ENCODE results near the gene CXorf65.
A peak's percentile ranks its signal among the peaks of the same experiment; 100 is the strongest.

The CXorf65 gene

DNA sequence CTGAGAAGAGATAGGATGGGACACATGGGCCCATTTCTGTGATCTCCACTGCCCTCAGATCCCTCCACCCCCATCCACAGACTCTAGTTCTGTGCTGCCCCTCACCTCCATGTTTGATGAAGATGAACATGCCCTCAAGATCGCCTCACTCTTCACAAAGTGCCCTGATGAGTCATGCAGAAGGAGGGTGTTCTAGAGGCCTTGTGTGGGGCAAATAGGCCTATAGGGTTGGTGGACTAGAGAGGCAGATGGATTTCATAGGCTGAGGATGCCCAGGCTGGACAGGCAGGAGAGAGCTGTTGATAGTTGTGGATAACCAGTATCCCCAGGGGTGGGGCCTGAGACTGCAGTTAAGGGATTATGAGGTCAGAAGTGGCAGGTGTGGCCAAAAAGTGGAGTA lies at the start of gene CXorf65:
Gene CXorf65 (minus strand): TSS at position 314 of the 400 bp plus-strand sequence. CDS start 184 bp downstream, at position 130.
- H2AFZ ChIP-seq (ENCODE audit: low read depth, low read length) = no peak within 1 kb of the TSS
- H3K36me3 ChIP-seq (ENCODE audit: insufficient read depth, low read length) = no peaks in the 10 kb centered on the region
- H3K4me1 ChIP-seq (ENCODE audit: insufficient read depth, low read length) = peaks cover 16% of the 10 kb centered on the region
- no peaks in the 10 kb centered on the region for H3K9me3 ChIP-seq (ENCODE audit: low read length)
- no peaks in the 10 kb centered on the region for H3K27me3 ChIP-seq (ENCODE audit: insufficient read depth, low read length)
- no peak within 1 kb of the TSS for H3K4me3 ChIP-seq (ENCODE audit: low read length)

DNA sequence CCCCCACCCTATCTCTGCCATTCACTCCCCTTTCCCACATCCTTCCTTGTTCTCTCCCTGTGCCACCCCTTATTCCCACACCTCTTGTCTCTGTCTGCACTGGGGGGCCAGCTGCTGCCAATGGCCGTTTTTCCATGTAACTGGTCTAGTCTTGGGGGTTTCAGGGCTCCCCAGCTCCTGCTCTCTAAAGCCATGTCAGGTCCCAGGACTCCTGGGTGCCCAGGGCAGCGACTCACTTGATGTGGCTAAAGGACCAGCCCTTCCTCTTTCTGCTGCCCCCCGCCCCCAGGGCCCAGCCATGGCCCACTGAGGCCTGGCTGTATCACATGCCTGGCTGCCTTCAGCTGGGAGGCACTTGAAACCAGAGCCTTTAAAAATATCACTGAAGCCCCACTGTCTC lies 48.1 kb upstream of the CXorf65 start:
- Histone ChIP-seq H2AFZ (ENCODE audit: low read depth, low read length) (no peak overlapping the region), H3K9me3 (ENCODE audit: low read length) (no peaks in the 10 kb centered on the region), H3K4me1 (ENCODE audit: insufficient read depth, low read length) (no peaks in the 10 kb centered on the region), H3K4me3 (ENCODE audit: low read length) (no peak overlapping the region), H3K27me3 (ENCODE audit: insufficient read depth, low read length) (no peaks in the 10 kb centered on the region), H3K36me3 (ENCODE audit: insufficient read depth, low read length) (no peaks in the 10 kb centered on the region)

DNA sequence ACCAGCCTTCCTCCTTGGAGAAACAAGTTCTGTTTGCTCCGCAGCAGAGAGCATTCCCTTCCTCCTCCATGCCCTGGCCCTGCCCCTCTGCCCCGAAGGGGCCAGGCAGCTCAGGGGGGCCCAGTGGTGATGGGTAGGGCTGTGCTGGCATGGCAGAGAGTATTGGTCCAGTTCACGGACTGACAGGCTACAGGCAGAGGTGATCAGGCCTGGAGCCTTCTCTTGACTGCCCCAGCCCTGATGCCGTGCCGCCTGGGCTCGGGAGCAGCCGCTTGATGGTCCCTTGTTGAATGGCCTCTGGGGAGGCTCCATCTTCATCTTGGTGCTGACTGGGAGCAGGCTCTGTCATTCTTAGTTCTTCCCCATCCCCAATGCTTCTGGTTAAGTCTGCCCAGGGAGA lies 47.7 kb upstream of the CXorf65 start:
- Histone ChIP-seq H3K36me3 (ENCODE audit: insufficient read depth, low read length) (no peaks in the 10 kb centered on the region), H3K4me1 (ENCODE audit: insufficient read depth, low read length) (no peaks in the 10 kb centered on the region), H2AFZ (ENCODE audit: low read depth, low read length) (no peak overlapping the region), H3K9me3 (ENCODE audit: low read length) (no peaks in the 10 kb centered on the region), H3K27me3 (ENCODE audit: insufficient read depth, low read length) (no peaks in the 10 kb centered on the region), H3K4me3 (ENCODE audit: low read length) (no peak overlapping the region)

DNA sequence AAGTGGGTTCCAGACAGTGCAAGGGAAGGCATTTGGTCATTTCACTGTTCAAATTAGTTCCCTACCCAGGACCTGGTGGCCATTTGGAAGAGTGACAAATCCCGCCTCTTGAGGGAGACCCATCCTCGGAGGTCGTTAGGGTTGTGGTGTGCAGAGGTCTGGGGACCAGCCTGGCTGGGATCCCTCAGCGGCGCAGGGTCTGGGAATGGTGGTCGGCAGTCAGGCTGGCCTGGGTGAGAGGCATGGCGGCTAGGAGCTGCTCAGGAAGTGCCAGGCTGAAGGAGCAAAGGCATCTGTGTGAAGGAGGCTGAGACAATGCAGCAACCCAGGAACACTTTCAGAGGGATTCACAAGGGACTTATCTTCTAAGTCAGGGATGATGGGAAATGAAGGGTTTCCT lies 44.8 kb upstream of the CXorf65 start:
- no peak overlapping the region for H2AFZ ChIP-seq (ENCODE audit: low read depth, low read length)
- H3K4me1 ChIP-seq (ENCODE audit: insufficient read depth, low read length) = peaks cover 9% of the 10 kb centered on the region
- H3K27me3 ChIP-seq (ENCODE audit: insufficient read depth, low read length) = no peaks in the 10 kb centered on the region
- H3K36me3 ChIP-seq (ENCODE audit: insufficient read depth, low read length) = no peaks in the 10 kb centered on the region
- no peaks in the 10 kb centered on the region for H3K9me3 ChIP-seq (ENCODE audit: low read length)
- no peak overlapping the region for H3K4me3 ChIP-seq (ENCODE audit: low read length)

DNA sequence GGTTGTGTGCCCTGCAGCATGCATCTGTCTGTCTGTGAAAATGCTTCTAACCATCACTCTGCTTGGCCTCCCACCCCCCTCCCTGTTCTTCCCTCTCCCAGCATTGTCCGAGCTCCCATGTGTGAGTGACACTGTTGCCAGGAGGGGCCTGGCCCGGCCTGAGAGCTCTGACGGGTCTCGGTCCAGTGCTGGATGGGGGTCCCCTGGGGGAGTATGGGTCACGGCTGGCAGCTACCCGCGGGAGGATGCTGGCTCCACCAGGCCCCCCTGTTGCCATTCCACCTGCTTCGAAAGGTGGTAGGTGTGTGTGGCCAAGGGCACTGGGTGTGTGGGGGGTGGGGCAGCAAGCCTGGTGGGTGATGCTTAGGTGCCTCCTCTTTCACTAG lies 41.7 kb upstream of the CXorf65 start:
- no peaks in the 10 kb centered on the region for H3K27me3 ChIP-seq (ENCODE audit: insufficient read depth, low read length)
- no peaks in the 10 kb centered on the region for H3K36me3 ChIP-seq (ENCODE audit: insufficient read depth, low read length)
- H3K4me3 ChIP-seq (ENCODE audit: low read length) = no peak overlapping the region
- peaks cover 19% of the 10 kb centered on the region for H3K4me1 ChIP-seq (ENCODE audit: insufficient read depth, low read length)
- H2AFZ ChIP-seq (ENCODE audit: low read depth, low read length) = no peak overlapping the region
- H3K9me3 ChIP-seq (ENCODE audit: low read length) = no peaks in the 10 kb centered on the region

DNA sequence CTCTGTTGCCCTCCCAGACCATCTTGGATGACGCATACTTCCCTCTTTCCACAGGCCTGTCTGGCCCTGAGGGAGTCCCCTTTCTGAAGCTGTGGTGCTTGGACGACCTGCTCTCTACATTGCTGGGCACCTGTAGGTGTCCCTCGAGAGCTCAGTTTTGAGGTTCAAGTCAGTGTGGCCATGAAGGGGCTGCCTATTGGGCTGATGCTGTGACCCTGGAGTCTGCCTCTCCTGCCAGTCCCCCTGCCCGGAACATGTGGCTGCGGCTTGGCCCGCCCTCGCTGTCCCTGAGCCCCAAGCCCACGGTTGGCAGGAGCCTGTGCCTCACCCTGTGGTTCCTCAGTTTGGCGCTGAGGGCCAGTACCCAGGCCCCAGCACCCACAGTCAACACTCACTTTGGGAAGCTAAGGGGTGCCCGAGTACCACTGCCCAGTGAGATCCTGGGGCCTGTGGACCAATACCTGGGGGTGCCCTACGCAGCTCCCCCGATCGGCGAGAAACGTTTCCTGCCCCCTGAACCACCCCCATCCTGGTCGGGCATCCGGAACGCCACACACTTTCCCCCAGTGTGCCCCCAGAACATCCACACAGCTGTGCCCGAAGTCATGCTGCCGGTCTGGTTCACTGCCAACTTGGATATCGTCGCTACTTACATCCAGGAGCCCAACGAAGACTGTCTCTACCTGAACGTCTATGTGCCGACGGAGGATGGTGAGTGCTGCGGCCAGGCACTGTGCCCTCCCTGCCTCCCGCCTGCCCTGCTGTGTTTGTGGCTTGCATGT lies 41.1 kb upstream of the CXorf65 start:
- no peak overlapping the region for H3K4me3 ChIP-seq (ENCODE audit: low read length)
- peaks cover 19% of the 10 kb centered on the region for H3K4me1 ChIP-seq (ENCODE audit: insufficient read depth, low read length)
- no peaks in the 10 kb centered on the region for H3K27me3 ChIP-seq (ENCODE audit: insufficient read depth, low read length)
- no peaks in the 10 kb centered on the region for H3K36me3 ChIP-seq (ENCODE audit: insufficient read depth, low read length)
- no peak overlapping the region for H2AFZ ChIP-seq (ENCODE audit: low read depth, low read length)
- H3K9me3 ChIP-seq (ENCODE audit: low read length) = no peaks in the 10 kb centered on the region

DNA sequence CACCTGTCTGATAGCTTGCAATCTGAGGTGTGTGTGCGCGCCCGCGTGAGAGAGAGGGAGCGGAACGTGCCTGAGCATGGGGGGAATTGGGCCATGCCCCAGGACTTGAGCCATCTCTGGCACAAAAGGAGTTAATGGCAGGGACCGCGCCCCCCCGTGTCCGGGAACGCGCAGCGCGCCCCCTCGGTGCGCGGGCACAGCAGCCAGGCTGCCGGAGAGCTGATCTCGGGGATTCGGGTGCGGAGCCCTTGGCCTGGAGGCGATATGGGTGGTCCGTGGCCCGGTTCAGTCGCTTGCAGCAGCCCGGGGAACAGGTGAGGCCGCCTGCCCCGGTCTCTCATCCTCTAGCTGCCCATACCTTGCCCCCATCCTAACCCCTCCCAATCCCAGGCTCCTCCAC lies 38.1 kb upstream of the CXorf65 start, which contains the start of gene NLGN3:
Gene NLGN3 (plus strand): TSS at position 191 of the 400 bp plus-strand sequence. CDS start 2,909 bp downstream, outside the sequence.
- Histone ChIP-seq H3K9me3 (ENCODE audit: low read length) (no peaks in the 10 kb centered on the region), H3K27me3 (ENCODE audit: insufficient read depth, low read length) (no peaks in the 10 kb centered on the region), H3K4me1 (ENCODE audit: insufficient read depth, low read length) (peaks cover 19% of the 10 kb centered on the region), H3K36me3 (ENCODE audit: insufficient read depth, low read length) (peaks cover 3% of the 10 kb centered on the region), H2AFZ (ENCODE audit: low read depth, low read length) (no peak within 1 kb of the TSS), H3K4me3 (ENCODE audit: low read length) (peak within 1 kb of the TSS; percentile 53)

DNA sequence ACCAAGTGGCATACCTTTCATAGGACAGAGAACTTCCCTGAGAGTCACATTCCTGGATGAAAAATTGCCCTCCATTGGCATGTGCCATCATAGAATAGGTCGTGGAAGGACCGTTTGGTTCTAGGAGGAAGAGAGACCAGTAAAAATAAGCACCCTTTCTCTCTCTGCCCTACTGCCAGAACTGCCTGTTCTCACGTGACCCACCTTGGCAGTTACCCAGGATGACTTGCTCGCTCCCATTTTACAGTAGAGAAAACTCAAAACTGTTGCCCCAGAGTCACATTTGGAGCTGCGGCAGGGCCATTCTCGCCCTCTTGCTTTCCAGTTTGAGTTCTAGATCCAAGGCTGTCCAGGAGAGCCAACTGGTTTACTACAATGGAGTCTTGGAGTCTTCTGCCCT lies 37.0 kb upstream of the CXorf65 start:
- H3K4me3 ChIP-seq (ENCODE audit: low read length) = no peak overlapping the region
- H3K27me3 ChIP-seq (ENCODE audit: insufficient read depth, low read length) = no peaks in the 10 kb centered on the region
- H3K4me1 ChIP-seq (ENCODE audit: insufficient read depth, low read length) = peaks cover 19% of the 10 kb centered on the region
- peaks cover 11% of the 10 kb centered on the region for H3K36me3 ChIP-seq (ENCODE audit: insufficient read depth, low read length)
- no peak overlapping the region for H2AFZ ChIP-seq (ENCODE audit: low read depth, low read length)
- no peaks in the 10 kb centered on the region for H3K9me3 ChIP-seq (ENCODE audit: low read length)

DNA sequence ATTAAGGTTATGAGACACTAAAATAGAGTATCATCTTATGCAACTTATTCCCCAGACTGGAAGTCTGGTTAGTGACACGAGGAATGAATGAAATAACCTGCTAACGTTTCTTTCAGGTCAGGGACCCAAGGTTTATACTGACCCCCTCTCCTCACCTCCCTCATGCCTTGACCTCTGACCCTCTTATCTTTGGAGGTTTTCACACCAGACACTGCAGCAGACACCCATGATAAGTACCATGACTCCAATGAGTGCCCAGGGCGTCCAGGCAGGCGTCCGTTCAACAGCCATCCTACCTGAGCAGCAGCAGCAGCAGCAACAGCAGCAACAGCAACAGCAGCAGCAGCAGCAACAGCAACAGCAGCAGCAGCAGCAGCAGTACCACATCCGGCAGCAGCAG lies 33.9 kb upstream of the CXorf65 start:
- Histone ChIP-seq H3K9me3 (ENCODE audit: low read length) (no peaks in the 10 kb centered on the region), H2AFZ (ENCODE audit: low read depth, low read length) (no peak overlapping the region), H3K36me3 (ENCODE audit: insufficient read depth, low read length) (peaks cover 35% of the 10 kb centered on the region), H3K27me3 (ENCODE audit: insufficient read depth, low read length) (no peaks in the 10 kb centered on the region), H3K4me1 (ENCODE audit: insufficient read depth, low read length) (peaks cover 7% of the 10 kb centered on the region), H3K4me3 (ENCODE audit: low read length) (no peak overlapping the region)

DNA sequence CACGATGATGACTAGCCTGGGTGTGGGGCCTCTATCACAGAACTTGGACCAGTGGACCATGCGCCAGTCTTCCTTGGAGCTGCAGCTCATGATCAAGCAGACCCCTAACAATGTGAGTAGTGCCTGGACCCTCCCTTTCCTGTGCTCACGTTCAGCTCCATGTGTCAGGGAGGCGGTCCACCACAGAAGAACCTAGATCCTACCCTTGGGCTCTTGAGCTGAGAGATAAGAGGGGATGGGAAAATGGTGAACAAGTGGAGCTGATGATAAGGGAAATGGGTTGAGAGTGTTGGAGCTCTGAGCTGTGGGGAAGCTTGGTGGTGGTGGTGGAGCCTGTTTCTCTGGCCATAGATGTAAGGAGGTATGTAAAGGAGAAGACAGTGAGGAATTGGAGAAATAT lies 25.0 kb upstream of the CXorf65 start:
- peaks cover 54% of the 10 kb centered on the region for H3K36me3 ChIP-seq (ENCODE audit: insufficient read depth, low read length)
- H3K9me3 ChIP-seq (ENCODE audit: low read length) = no peaks in the 10 kb centered on the region
- no peak overlapping the region for H2AFZ ChIP-seq (ENCODE audit: low read depth, low read length)

DNA sequence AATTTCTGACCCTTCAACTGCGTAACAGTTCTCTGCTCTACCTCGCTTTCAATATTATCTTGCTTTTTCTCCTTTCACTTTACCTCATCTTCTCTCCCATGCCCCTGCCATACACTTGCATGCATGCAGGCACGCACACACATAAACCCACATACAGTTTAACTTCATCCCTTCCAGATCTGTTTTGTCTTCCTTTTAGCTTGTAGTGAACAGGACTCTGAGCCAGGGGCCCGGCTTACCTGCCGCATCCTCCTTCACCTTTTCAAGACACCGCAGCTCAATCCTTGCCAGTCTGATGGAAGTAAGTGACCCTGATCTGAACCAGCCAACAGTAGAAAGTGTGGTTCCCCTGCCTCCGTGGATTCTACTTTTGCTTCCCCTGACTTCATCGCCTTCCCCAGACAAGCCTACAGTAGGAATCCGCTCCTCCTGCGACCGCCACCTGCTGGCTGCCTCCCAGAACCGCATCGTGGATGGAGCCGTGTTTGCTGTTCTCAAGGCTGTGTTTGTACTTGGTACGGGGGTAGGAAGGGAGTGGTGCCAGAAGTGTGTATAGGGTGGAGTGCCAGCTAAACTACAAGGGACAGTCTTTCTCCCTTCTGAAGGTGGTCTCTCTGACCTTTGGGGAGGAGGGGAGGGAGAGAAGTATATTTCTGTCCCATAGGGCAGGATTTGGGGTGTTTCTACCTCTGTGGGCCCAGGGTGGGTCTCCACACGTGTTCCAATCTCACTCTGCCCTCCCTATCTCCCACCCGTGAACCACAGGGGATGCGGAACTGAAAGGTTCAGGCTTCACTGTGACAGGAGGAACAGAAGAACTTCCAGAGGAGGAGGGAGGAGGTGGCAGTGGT lies 22.6 kb upstream of the CXorf65 start:
- Histone ChIP-seq H3K4me3 (ENCODE audit: low read length) (no peak overlapping the region), H3K27me3 (ENCODE audit: insufficient read depth, low read length) (no peaks in the 10 kb centered on the region), H3K36me3 (ENCODE audit: insufficient read depth, low read length) (peaks cover 53% of the 10 kb centered on the region)

More for the DNA sequence above, 25.0 kb upstream of the CXorf65 start:
- Histone ChIP-seq H3K27me3 (ENCODE audit: insufficient read depth, low read length) (no peaks in the 10 kb centered on the region), H3K4me1 (ENCODE audit: insufficient read depth, low read length) (peaks cover 7% of the 10 kb centered on the region), H3K4me3 (ENCODE audit: low read length) (no peak overlapping the region)

DNA sequence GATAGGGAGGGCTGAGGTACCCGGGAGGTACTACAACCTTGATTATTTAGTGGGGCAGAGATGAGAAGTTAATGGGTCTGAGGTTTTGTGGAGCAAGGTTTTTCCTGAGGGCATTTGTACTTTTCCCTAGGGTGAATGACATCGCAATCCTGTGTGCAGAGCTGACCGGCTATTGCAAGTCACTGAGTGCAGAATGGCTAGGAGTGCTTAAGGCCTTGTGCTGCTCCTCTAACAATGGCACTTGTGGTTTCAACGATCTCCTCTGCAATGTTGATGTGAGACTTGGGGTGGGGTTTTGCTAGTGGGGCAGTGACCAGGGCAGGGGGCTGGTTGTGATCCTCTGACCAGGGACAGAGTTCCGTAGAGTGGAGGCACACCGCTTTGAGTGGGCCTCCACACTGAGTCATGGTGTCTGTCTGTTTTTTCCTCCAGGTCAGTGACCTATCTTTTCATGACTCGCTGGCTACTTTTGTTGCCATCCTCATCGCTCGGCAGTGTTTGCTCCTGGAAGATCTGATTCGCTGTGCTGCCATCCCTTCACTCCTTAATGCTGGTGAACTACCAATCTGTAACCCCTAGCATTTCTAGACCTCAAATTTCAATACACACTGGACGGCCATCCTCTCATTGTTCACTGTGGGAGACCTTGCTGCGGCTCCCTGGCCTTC lies 21.8 kb upstream of the CXorf65 start:
- Histone ChIP-seq H3K27me3 (ENCODE audit: insufficient read depth, low read length) (no peaks in the 10 kb centered on the region), H3K36me3 (ENCODE audit: insufficient read depth, low read length) (peaks cover 55% of the 10 kb centered on the region), H2AFZ (ENCODE audit: low read depth, low read length) (no peak overlapping the region), H3K9me3 (ENCODE audit: low read length) (no peaks in the 10 kb centered on the region), H3K4me3 (ENCODE audit: low read length) (no peak overlapping the region), H3K4me1 (ENCODE audit: insufficient read depth, low read length) (peaks cover 7% of the 10 kb centered on the region)

More for the DNA sequence above, 22.6 kb upstream of the CXorf65 start:
- no peaks in the 10 kb centered on the region for H3K9me3 ChIP-seq (ENCODE audit: low read length)
- H2AFZ ChIP-seq (ENCODE audit: low read depth, low read length) = no peak overlapping the region
- H3K4me1 ChIP-seq (ENCODE audit: insufficient read depth, low read length) = peaks cover 7% of the 10 kb centered on the region

Measured in neuron (in vitro differentiated cells).